Kidney epithelial cell (primary cell): Measurements from ENCODE around the gene UVRAG. TPM values are rescaled to one million over a fixed set of nuclear protein-coding genes. Genes with fewer than 3 reads are reported as not detected.

Experiments used
- DNase-seq: peaks from one replicate; pipeline ENCODE4 v3.0.0-alpha.2; 2010; ENCODE audit warnings: low read depth
- H3K27me3 ChIP-seq: 2 replicates; pipeline ENCODE4 v1.6.0; 2011; ENCODE audit warnings: low read length; ENCODE audit not compliant: control insufficient read depth, insufficient read depth
- H3K36me3 ChIP-seq: 2 replicates; pipeline ENCODE4 v1.5.1; 2011; ENCODE audit warnings: low read length; ENCODE audit not compliant: control insufficient read depth, insufficient read depth
- H3K4me3 ChIP-seq: 2 replicates; pipeline ENCODE4 v1.5.1; 2011; ENCODE audit warnings: low read depth, mild to moderate bottlenecking, control low read depth, low read length
- total RNA-seq: library from RNA; depleted of rRNA; stranded (reverse); fragments of >200 nt; gene quantifications from 2 replicates; pipeline ENCODE4 v1.2.3, GENCODE V29; 2015
- TF ChIP-seq, protein P1 (sequence below): IDR thresholded peaks from 2 replicates; pipeline ENCODE4 v1.5.1; 2011; ENCODE audit warnings: mild to moderate bottlenecking, moderate library complexity, low read length, control low read depth, inconsistent platforms; ENCODE audit not compliant: insufficient read depth, poor library complexity, severe bottlenecking

UVRAG gene
- total RNA-seq, 1 donor from 2014 or later, result 16.2 TPM

DNA sequence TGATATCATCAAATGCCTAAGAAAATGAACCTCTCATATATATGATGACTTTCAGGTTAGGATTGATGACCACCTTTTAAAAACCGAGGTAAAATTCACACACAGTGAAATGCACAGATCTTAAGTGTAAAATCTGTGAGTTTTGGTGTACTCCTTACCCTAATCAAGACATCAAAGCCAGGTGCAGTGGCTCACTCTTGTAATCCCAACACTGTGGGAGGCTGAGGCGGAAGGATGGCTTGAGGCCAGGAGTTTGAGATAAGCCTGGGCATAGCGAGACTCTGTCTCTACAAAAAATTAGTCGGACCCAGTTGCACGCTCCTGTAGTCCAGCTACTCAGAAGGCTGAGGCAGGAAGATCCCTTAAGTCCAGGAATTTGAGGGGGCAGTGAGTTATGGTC is 140.4 kb downstream of the UVRAG start:
- Histone ChIP-seq H3K36me3 (no peaks in the 10 kb centered on the region), H3K27me3 (no peaks in the 10 kb centered on the region), H3K4me3 (no peak overlapping the region)
- TF ChIP-seq, protein P1, sequence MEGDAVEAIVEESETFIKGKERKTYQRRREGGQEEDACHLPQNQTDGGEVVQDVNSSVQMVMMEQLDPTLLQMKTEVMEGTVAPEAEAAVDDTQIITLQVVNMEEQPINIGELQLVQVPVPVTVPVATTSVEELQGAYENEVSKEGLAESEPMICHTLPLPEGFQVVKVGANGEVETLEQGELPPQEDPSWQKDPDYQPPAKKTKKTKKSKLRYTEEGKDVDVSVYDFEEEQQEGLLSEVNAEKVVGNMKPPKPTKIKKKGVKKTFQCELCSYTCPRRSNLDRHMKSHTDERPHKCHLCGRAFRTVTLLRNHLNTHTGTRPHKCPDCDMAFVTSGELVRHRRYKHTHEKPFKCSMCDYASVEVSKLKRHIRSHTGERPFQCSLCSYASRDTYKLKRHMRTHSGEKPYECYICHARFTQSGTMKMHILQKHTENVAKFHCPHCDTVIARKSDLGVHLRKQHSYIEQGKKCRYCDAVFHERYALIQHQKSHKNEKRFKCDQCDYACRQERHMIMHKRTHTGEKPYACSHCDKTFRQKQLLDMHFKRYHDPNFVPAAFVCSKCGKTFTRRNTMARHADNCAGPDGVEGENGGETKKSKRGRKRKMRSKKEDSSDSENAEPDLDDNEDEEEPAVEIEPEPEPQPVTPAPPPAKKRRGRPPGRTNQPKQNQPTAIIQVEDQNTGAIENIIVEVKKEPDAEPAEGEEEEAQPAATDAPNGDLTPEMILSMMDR, result no peak
- DNase-seq, result no peak

DNA sequence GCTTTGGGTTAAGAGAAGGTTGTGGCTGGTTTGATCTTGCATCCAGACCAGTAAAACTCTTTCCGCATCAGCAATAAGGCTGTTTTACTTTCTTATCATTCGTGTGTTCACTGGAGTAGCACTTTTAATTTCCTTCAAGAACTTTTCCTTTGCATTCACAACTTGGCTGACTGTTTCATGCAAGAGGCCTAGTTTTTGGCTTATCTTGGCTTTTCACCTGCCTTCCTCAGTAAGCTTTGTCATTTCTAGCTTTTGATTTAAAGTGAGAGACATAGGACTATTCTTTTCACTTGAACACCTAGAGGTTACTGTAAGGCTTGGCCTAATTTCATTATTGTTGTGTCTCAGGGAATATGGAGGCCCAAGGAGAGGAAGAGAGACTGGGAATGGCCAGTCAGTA is 144.5 kb downstream of the UVRAG start:
- TF ChIP-seq, protein P1, result no peak
- Histone ChIP-seq H3K4me3 (no peak overlapping the region), H3K36me3 (no peaks in the 10 kb centered on the region), H3K27me3 (no peaks in the 10 kb centered on the region)
- DNase-seq, result no peak

DNA sequence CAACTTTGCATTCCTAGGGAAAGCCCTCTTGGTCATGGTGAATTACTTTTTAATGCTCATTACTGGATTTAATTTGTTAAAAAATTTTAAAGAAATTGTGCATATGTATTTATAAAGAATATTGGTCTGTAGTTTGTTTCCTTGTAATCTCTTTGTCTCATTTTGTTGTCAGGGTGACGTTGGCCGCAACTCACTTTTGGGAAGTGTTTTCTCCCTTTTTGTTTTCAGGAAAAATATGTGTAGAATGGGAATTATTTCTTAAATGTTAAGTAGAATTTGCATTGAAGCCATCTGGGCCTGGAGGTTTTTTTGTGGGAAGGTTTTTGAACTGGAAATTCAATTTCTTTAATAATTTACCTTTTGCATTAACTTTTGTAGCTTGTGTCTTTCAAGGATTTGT is 149.1 kb downstream of the UVRAG start:
- no peak overlapping the region for H3K4me3 ChIP-seq
- no peak for DNase-seq
- no peaks in the 10 kb centered on the region for H3K36me3 ChIP-seq
- H3K27me3 ChIP-seq, result no peaks in the 10 kb centered on the region
- TF ChIP-seq, protein P1, result no peak

DNA sequence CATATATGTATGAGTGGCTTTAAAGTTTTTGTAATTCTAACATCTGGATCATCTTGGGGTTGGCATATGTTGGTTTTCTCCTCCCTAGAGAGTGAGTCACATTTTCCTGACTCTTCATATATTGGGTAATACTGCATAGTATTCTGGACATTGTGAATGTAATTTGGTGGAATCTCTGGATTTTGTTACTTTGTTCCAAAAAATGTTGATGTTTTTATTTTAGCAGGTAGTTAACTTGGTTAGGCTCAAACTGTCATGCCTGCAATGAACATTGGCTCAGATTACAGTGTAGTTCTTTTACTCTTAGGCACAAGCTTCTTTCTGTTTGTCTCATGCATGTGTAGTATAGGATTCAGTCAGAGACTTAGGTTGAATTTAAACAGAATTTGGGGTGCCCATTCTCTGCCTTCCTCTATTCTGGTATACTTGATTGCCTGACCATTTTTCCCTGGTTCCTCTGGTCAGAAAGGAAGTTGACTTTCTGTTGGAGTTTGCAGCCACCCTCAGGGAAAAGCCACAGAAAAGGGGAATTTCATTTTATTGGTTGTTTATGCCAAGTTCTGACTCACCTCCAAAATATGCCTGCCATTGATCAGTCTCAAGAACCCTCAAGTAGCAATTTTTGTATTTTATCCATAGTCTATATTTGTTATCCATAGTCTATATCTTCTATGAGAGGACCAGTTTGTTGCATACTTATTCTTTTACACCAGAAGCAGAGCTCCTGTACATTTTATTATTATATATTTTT is 151.7 kb downstream of the UVRAG start:
- Histone ChIP-seq H3K4me3 (no peak overlapping the region), H3K27me3 (no peaks in the 10 kb centered on the region), H3K36me3 (no peaks in the 10 kb centered on the region)
- TF ChIP-seq, protein P1, result no peak
- DNase-seq, result no peak

DNA sequence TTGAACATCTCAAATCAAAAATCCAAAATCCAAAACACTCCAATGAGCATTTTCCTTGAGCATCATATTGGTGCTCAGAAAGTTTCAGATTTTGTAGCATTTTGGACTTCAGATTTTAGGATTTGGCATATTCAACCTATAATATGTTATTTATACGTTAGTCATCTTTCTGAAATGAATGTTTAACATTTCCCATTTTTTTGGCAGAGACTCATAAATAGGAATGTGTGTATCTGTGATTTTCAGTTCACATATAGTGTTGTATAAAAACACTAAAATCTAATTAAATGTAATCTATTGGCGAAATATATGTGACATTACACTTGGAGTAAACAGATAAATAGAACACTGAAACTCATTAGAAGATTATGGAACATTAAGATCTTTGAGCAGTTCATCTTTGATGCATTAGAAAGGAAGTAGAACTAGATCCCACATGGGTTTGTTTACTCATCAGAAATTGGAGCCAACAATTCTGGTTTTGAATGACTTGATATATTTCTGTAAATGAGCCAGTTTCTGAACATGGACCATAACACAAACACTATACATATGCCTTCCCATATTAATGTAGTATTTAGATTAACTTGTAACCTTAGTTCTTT is 153.1 kb downstream of the UVRAG start:
- no peak for DNase-seq
- Histone ChIP-seq H3K36me3 (no peaks in the 10 kb centered on the region), H3K4me3 (no peak overlapping the region), H3K27me3 (no peaks in the 10 kb centered on the region)
- TF ChIP-seq, protein P1, result no peak
